Hepatocyte (in vitro differentiated cells): ENCODE data around the gene LCN15. TPM values are rescaled to one million over a fixed set of nuclear protein-coding genes. Genes with fewer than 3 reads are reported as not detected.
A peak's percentile ranks its signal among the peaks of the same experiment; 100 is the strongest.
"Not testable (repeated sequence)": the region's sequence is repeated elsewhere in the genome, so short reads cannot be mapped to it uniquely, and the experiment has no call there.

ENCODE experiments used
- DNase-seq: peaks from one replicate; pipeline ENCODE4 v3.0.0-alpha.2; 2016; ENCODE audit warnings: low spot score
- H2AFZ ChIP-seq: fragments of 200-600 bp; sonication (generic); 2 replicates; pipeline ENCODE4 v1.6.0; 2016; ENCODE audit warnings: antibody characterized with exemption, mild to moderate bottlenecking
- H3K27ac ChIP-seq: fragments of 200-600 bp; sonication (generic); 2 replicates; pipeline ENCODE4 v1.5.1; 2016; ENCODE audit warnings: mild to moderate bottlenecking
- H3K27me3 ChIP-seq: fragments of 200-600 bp; sonication (generic); 2 replicates; pipeline ENCODE4 v1.6.1; 2016
- H3K36me3 ChIP-seq: fragments of 200-600 bp; sonication (generic); replicated peaks from 2 replicates; pipeline ENCODE4 v1.5.1; 2016; ENCODE audit warnings: low read depth; ENCODE audit not compliant: insufficient read depth
- H3K4me1 ChIP-seq: fragments of 200-600 bp; sonication (generic); 2 replicates; pipeline ENCODE4 v1.5.1; 2016; ENCODE audit warnings: mild to moderate bottlenecking, moderate library complexity; ENCODE audit not compliant: insufficient read depth
- H3K4me2 ChIP-seq: fragments of 200-600 bp; sonication (generic); 2 replicates; pipeline ENCODE4 v1.6.0; 2016
- H3K4me3 ChIP-seq: fragments of 200-600 bp; sonication (generic); 2 replicates; pipeline ENCODE4 v1.5.1; 2016; ENCODE audit warnings: mild to moderate bottlenecking
- H3K79me2 ChIP-seq: fragments of 200-600 bp; sonication (generic); 2 replicates; pipeline ENCODE4 v1.6.0; 2017; ENCODE audit warnings: mild to moderate bottlenecking
- H3K9me2 ChIP-seq: fragments of 200-600 bp; sonication (generic); replicated peaks from 2 replicates; pipeline ENCODE4 v1.6.0; 2017; ENCODE audit warnings: mild to moderate bottlenecking; ENCODE audit not compliant: insufficient read depth
- H3K9me3 ChIP-seq: fragments of 200-600 bp; sonication (generic); 2 replicates; pipeline ENCODE4 v1.5.1; 2016; ENCODE audit warnings: low read depth, mild to moderate bottlenecking
- H4K20me1 ChIP-seq: fragments of 200-600 bp; sonication (generic); 2 replicates; pipeline ENCODE4 v1.6.0; 2016; ENCODE audit warnings: mild to moderate bottlenecking; ENCODE audit not compliant: insufficient read depth, poor library complexity, severe bottlenecking
- EZH2 ChIP-seq: fragments of 200-600 bp; sonication (generic); IDR thresholded peaks from 2 replicates; pipeline ENCODE4 v1.6.1; 2016; ENCODE audit warnings: antibody characterized with exemption, mild to moderate bottlenecking, borderline replicate concordance
- EZH2phosphoT487 ChIP-seq: fragments of 200-600 bp; sonication (generic); IDR thresholded peaks from one replicate; pipeline ENCODE4 v1.6.1; 2018; ENCODE audit warnings: antibody characterized with exemption, mild to moderate bottlenecking, low read depth, moderate library complexity; ENCODE audit not compliant: unreplicated experiment, severe bottlenecking
- WGBS: methylation state at CpG from one replicate; pipeline ENCODE4 v1.1.6; 2016; ENCODE audit warnings: low lambda C conversion rate; ENCODE audit errors: missing lambda C conversion rate; 5-methylcytosine and 5-hydroxymethylcytosine counted together
- polyA plus RNA-seq: library from polyadenylated mRNA; unstranded; fragments of >200 nt; fragmentation: Nextera tagmentation; extraction: Ambion mirVana; gene quantifications from 2 replicates; pipeline ENCODE4 v1.2.1, GENCODE V29; 2016
- total RNA-seq: library from RNA; depleted of rRNA; stranded (reverse); fragments of >200 nt; gene quantifications from 2 replicates; pipeline ENCODE4 v1.2.3, GENCODE V29; 2014
- TF ChIP-seq, protein P1 (sequence below): fragments of 200-600 bp; sonication (generic); IDR thresholded peaks from 2 replicates; pipeline ENCODE4 v1.5.1; 2016; ENCODE audit warnings: antibody characterized with exemption, mild to moderate bottlenecking; ENCODE audit not compliant: poor library complexity

The LCN15 gene
- total and polyA plus RNA-seq, 2 experiments from 2014 or later: 1.4 to 1.5 TPM

DNA sequence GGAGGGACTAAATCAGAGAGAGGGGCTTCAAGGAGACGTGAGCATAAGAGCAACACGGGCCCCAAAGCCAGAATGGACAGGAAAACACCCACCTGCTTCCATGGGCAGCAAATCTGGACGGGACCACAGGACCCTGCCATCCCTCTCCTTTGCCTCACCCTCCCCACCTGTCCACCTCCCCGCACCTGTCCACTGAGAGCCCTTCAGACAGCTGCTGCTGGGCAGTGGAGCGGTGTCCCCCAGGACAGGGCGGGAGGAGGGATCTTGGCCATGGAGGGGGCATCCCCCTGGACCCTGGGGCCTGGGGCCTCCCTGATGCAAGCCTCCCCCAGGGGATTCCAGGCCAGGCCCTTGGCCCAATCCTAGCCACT is 34.4 kb upstream of the LCN15 start:
- peaks cover 54% of the 10 kb centered on the region for H3K4me1 ChIP-seq
- no peak for DNase-seq
- H3K79me2 ChIP-seq: peaks cover 28% of the 10 kb centered on the region
- no peaks in the 10 kb centered on the region for H3K9me3 ChIP-seq
- TF ChIP-seq, protein P1, sequence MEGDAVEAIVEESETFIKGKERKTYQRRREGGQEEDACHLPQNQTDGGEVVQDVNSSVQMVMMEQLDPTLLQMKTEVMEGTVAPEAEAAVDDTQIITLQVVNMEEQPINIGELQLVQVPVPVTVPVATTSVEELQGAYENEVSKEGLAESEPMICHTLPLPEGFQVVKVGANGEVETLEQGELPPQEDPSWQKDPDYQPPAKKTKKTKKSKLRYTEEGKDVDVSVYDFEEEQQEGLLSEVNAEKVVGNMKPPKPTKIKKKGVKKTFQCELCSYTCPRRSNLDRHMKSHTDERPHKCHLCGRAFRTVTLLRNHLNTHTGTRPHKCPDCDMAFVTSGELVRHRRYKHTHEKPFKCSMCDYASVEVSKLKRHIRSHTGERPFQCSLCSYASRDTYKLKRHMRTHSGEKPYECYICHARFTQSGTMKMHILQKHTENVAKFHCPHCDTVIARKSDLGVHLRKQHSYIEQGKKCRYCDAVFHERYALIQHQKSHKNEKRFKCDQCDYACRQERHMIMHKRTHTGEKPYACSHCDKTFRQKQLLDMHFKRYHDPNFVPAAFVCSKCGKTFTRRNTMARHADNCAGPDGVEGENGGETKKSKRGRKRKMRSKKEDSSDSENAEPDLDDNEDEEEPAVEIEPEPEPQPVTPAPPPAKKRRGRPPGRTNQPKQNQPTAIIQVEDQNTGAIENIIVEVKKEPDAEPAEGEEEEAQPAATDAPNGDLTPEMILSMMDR: no peak
- no peak for TF ChIP-seq EZH2phosphoT487
- no peak for TF ChIP-seq EZH2
- peak overlapping the region; percentile 87 for H3K4me2 ChIP-seq
- no peaks in the 10 kb centered on the region for H3K36me3 ChIP-seq
- 83% methylated on average over 6 of the region's 6 CpGs for WGBS
- H4K20me1 ChIP-seq: no peaks in the 10 kb centered on the region
- no peak overlapping the region for H2AFZ ChIP-seq
- H3K4me3 ChIP-seq: no peak overlapping the region
- peak overlapping the region; percentile 97 for H3K27ac ChIP-seq
- no peaks in the 10 kb centered on the region for H3K9me2 ChIP-seq
- H3K27me3 ChIP-seq: no peaks in the 10 kb centered on the region

DNA sequence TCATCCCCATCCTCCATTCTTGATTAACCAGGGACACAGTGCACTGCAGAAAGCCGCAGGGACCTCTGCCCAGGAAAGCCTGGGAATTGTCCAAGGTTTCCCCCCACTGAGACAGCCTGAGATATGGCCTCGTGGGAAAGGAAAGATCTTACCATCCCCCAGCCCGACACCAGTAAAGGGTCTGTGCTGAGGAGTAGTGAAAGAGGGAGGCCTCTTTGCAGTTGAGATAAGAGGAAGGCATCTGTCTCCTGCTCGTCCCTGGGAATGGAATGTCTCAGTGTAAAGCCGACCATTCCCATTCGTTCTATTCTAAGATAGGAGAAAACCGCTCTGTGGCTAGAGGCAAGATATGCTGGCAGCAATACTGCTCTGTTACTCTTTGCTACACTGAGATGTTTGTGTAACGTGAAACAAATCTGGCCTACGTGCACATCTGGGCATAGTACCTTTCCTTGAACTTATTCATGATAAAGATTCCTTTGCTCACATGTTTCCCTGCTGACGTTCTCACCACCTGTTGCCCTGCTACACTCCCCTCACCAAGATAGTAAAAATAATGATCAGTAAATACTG is 32.5 kb upstream of the LCN15 start:
- not testable (repeated sequence) for H3K36me3 ChIP-seq, H3K9me2 ChIP-seq, H4K20me1 ChIP-seq, H3K27me3 ChIP-seq, H3K9me3 ChIP-seq, H2AFZ ChIP-seq, H3K4me3 ChIP-seq
- H3K4me2 ChIP-seq: peak overlapping the region; percentile 87
- H3K4me1 ChIP-seq: peaks cover 61% of the 10 kb centered on the region
- 1% methylated on average over 10 of the region's 10 CpGs for WGBS
- H3K79me2 ChIP-seq: peaks cover 29% of the 10 kb centered on the region
- DNase-seq: peak; percentile 78
- peak overlapping the region; percentile 97 for H3K27ac ChIP-seq

DNA sequence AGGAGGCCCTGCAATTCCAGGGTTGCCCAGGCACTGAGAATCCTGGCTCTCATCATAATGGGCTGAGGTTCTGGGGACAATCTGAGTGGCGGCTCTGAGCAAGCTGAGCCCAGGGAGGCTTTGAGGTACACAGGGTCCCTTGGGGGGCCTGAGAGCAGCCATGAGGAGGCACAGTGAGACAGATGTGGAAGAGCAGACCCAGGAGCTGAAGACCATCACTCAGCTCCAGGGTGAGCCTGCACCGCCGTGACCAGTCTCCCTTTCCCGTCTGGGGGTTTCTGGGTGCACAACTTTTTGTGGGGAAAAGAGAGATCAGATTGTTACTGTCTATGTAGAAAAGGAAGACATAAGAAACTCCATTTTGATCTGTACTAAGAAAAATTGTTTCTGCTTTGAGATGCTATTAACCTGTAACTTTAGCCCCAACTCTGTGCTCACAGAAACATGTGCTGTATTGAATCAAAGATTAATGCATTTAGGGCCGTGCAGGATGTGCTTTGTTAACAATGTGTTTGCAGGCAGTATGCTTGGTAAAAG is 32.0 kb upstream of the LCN15 start, which contains the start of gene CCDC183:
Gene CCDC183, plus strand, starts transcription at position 101 of the 537 bp plus-strand sequence. Its CDS starts 60 bp downstream, at position 161.
- Histone ChIP-seq H3K9me2 (no peaks in the 10 kb centered on the region), H4K20me1 (no peaks in the 10 kb centered on the region), H3K4me1 (peaks cover 58% of the 10 kb centered on the region), H3K27ac (peak within 1 kb of the TSS; percentile 97), H3K36me3 (no peaks in the 10 kb centered on the region), H3K79me2 (peaks cover 28% of the 10 kb centered on the region), H3K4me2 (peak within 1 kb of the TSS; percentile 87), H3K27me3 (no peaks in the 10 kb centered on the region), H3K4me3 (no peak within 1 kb of the TSS), H2AFZ (no peak within 1 kb of the TSS), H3K9me3 (no peaks in the 10 kb centered on the region)
- TF ChIP-seq EZH2 (no peak), EZH2phosphoT487 (no peak)
- TF ChIP-seq, protein P1: no peak
- no peak for DNase-seq
- WGBS: 39% methylated on average over 5 of the region's 5 CpGs

DNA sequence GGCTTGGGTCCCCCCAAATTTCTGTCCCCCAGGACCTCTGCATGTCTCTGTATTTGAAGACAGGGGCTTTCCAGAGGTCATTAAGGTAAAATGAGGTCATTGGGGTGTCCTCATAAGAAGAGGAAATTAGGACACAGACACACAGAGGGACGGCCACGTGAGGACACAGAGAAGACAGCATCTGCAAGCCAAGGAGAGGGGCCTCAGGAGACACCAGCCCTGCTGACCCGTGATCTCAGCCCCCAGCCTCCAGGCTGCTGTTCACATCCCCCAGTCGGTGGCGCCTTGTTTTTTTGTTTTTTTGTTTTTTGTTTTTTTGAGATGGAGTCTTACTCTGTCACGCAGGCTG is 30.7 kb upstream of the LCN15 start:
- peaks cover 62% of the 10 kb centered on the region for H3K4me1 ChIP-seq
- H4K20me1 ChIP-seq: no peaks in the 10 kb centered on the region
- H3K27me3 ChIP-seq: no peaks in the 10 kb centered on the region
- TF ChIP-seq, protein P1: no peak
- no peak for TF ChIP-seq EZH2phosphoT487
- TF ChIP-seq EZH2: no peak
- no peaks in the 10 kb centered on the region for H3K9me2 ChIP-seq
- H3K27ac ChIP-seq: peak overlapping the region; percentile 97
- DNase-seq: no peak
- no peaks in the 10 kb centered on the region for H3K36me3 ChIP-seq
- no peaks in the 10 kb centered on the region for H3K9me3 ChIP-seq
- peaks cover 28% of the 10 kb centered on the region for H3K79me2 ChIP-seq
- WGBS: 85% methylated on average over 6 of the region's 6 CpGs
- H3K4me2 ChIP-seq: peak overlapping the region; percentile 29
- H2AFZ ChIP-seq: no peak overlapping the region
- no peak overlapping the region for H3K4me3 ChIP-seq
